ENCODE measurements around the gene DACT2. TPM values are rescaled to one million over a fixed set of nuclear protein-coding genes. Genes with fewer than 3 reads are reported as not detected.

Gene DACT2
- total and polyA plus RNA-seq, 2 of the 8 experiments (the other 6 are each of a cell fraction or from before 2014, with no cell fraction given) = 2.9 to 3.1 TPM

DNA sequence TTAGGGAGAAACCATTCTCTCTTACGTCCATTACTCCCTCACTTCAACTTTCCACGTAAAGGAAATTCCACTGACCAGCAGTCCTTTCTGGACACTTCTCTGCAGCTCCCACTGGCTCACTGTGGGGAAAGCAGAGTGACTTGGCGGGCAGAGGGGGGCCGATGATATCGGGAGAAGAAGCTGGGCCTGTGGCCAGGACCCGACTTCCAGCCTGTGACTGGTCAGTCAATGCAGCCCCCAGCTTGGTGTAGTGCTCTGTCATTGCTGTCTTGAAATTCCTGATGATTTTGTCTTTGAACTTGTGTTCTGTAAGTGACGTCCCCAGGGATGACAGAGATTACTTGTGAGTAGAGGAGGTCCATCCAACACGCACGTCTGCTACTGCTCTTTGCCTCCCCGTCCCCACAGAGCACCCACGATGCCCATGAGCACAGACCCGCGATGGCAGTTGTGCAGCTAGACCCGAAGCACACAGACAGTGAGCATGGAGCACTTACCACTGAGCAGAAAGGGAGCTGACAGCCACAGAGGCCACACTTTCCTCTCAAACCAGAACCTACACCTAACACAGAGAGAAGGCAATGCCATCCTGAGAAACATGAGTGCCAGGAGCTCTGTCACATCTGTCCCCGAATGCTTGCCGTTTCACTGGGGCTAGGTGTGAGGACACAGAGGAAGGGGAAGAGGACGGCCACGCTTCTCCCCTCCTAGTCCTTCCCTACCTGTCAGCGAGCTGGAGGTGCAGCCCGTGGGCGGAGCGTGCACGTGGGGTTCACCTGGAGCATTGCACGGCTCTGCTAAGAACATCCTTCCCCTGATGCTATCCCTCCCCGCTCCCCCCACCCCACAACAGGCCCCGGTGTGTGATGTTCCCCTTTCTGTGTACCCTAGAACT lies 25.7 kb downstream of the DACT2 start:
- Histone ChIP-seq H4K91ac (replicated peaks; ENCODE audit: insufficient read length, low read length) (no peak overlapping the region), H3K27me3 (replicated peaks in 1 of 4; ENCODE audit: control insufficient read depth in 3 of 4, extremely low read depth in 1 of 4, insufficient read depth in 3 of 4, low read length in 3 of 4) (no peaks in the 10 kb centered on the region; a peak in 1 of 7 replicates), H3K14ac (ENCODE audit: insufficient read length) (no peak overlapping the region), H3K9ac (replicated peaks in 1 of 4; ENCODE audit: extremely low read depth in 1 of 4, low read depth in 3 of 4, low read length in 3 of 4) (no peak overlapping the region), H3K9me3 (ENCODE audit: insufficient read depth in 2 of 2, low read depth in 1 of 2, low read length in 1 of 2) (peaks cover 4 to 6% of the 10 kb centered on the region in 2 experiments; a peak in 2 of 4 replicates), H3K36me3 (ENCODE audit: control insufficient read depth in 2 of 4, insufficient read depth in 4 of 4, low read length in 3 of 4) (no peaks in the 10 kb centered on the region), H3K23ac (ENCODE audit: insufficient read length) (no peak overlapping the region), H3K79me1 (ENCODE audit: low read depth, low read length) (no peaks in the 10 kb centered on the region), H2BK15ac (ENCODE audit: low read length) (no peak overlapping the region), H3K4me1 (replicated peaks in 1 of 4; ENCODE audit: control insufficient read depth in 3 of 4, insufficient read depth in 4 of 4, low read length in 3 of 4) (no peaks in the 10 kb centered on the region), H4K8ac (ENCODE audit: extremely low read depth, insufficient read depth, low read length) (peak overlapping the region; percentile 80; the same call in 1 of the 2 replicates), H3K27ac (ENCODE audit: low read depth, low read length) (no peak overlapping the region), H4K5ac (ENCODE audit: insufficient read length, low read depth, low read length) (no peak overlapping the region), H3K79me2 (ENCODE audit: control insufficient read depth in 1 of 2, insufficient read depth in 2 of 2, low read length in 2 of 2) (no peaks in the 10 kb centered on the region), H2AK5ac (ENCODE audit: low read depth, low read length) (no peak overlapping the region), H3K18ac (ENCODE audit: extremely low read depth, low read length) (no peak overlapping the region), H2AFZ (ENCODE audit: low read length) (no peak overlapping the region; the same call in 1 of the 2 replicates), H3K4ac (replicated peaks; ENCODE audit: insufficient read length, low read depth, low read length) (no peak overlapping the region), H2BK12ac (ENCODE audit: low read depth, low read length) (peak overlapping the region; percentile 22; the same call in 1 of the 2 replicates), H4K20me1 (replicated peaks in 1 of 2; ENCODE audit: control insufficient read depth in 1 of 2, insufficient read depth in 2 of 2, low read length in 2 of 2) (no peaks in the 10 kb centered on the region), H3K4me2 (ENCODE audit: insufficient read depth in 1 of 2, low read depth in 2 of 2, low read length in 2 of 2) (no peak overlapping the region), H2BK120ac (replicated peaks; ENCODE audit: low read depth, low read length) (no peak overlapping the region), H3K56ac (replicated peaks; ENCODE audit: insufficient read length, low read depth, low read length) (no peak overlapping the region), H3K4me3 (ENCODE audit: extremely low read depth in 1 of 4, insufficient read depth in 2 of 4, low read depth in 3 of 4, low read length in 4 of 4) (no peak overlapping the region), H3K23me2 (ENCODE audit: low read depth, low read length) (no peaks in the 10 kb centered on the region), H2BK5ac (ENCODE audit: low read depth, low read length) (no peak overlapping the region; the same call in 1 of the 2 replicates), H2BK20ac (ENCODE audit: low read length) (no peak overlapping the region)
- FAIRE-seq (no peak), DNase-seq (ENCODE audit: low read depth in 1 of 2, low spot score in 2 of 2) (no peak)
- ChIA-PET POLR2A (ENCODE audit: partially characterized antibody) (no interaction called here), CTCF (ENCODE audit: partially characterized antibody) (interaction anchor here (0.6 to 3.6 kb wide), 7 partner anchors 8 to 386 kb away, joined by 3 to 8 read pairs (median 3); no protein-coding TSS in a partner anchor)
- 84% methylated on average over 25 of the region's 26 CpGs; no CpG with 5 or more reads in 1 of the 2 experiments for WGBS, 2 experiments (ENCODE audit: extremely low coverage in 1 of 2, insufficient coverage in 1 of 2, insufficient read length in 1 of 2, insufficient replicate concordance in 2 of 2, low coverage in 1 of 2, low lambda C conversion rate in 2 of 2, missing lambda C conversion rate in 1 of 2)
- TF ChIP-seq SP2 (IDR thresholded peaks at IDR 0.05; ENCODE audit: low read length) = no peak
- TF ChIP-seq MAFK (IDR thresholded peaks at IDR 0.05; ENCODE audit: low read depth, low read length) = no peak
- no peak for TF ChIP-seq SIN3A (conservative IDR thresholded peaks at IDR 0.05 in 1 of 2, IDR thresholded peaks at IDR 0.05 in 1 of 2; ENCODE audit: low read depth in 1 of 2, low read length in 2 of 2)
- TF ChIP-seq SAP30 (IDR thresholded peaks at IDR 0.05; ENCODE audit: insufficient read depth, insufficient replicate concordance, low read length) = no peak
- no peak for TF ChIP-seq CHD1 (IDR thresholded peaks at IDR 0.05; ENCODE audit: low read depth, low read length)
- no peak for TF ChIP-seq CBX5 (IDR thresholded peaks at IDR 0.05; ENCODE audit: low read depth, low read length)
- no peak for TF ChIP-seq SP4 (IDR thresholded peaks at IDR 0.05; ENCODE audit: low read length)
- TF ChIP-seq RBBP5 (IDR thresholded peaks at IDR 0.05; ENCODE audit: borderline replicate concordance, low read depth, low read length) = no peak
